Neuronal stem cell (in vitro differentiated cells): ENCODE measurements around the gene HECTD3.

Experiments used
- DNase-seq: peaks from one replicate; pipeline ENCODE4 v3.0.0-alpha.2; 2013; ENCODE audit warnings: low spot score
- H2AFZ ChIP-seq: one replicate; pipeline ENCODE4 v1.6.1; 2013; ENCODE audit warnings: mild to moderate bottlenecking, low read length, inconsistent platforms
- H2AK5ac ChIP-seq: 2 replicates; pipeline ENCODE4 v1.6.1; 2013; ENCODE audit warnings: low read depth, mild to moderate bottlenecking, inconsistent platforms, low read length, moderate library complexity, mixed read lengths
- H2BK120ac ChIP-seq: 2 replicates; pipeline ENCODE4 v1.6.1; 2013; ENCODE audit warnings: low read depth, mild to moderate bottlenecking, inconsistent platforms, low read length, moderate library complexity, mixed read lengths
- H2BK12ac ChIP-seq: one replicate; pipeline ENCODE4 v1.6.1; 2013; ENCODE audit warnings: low read length, inconsistent platforms
- H2BK15ac ChIP-seq: 2 replicates; pipeline ENCODE4 v1.6.1; 2013; ENCODE audit warnings: mild to moderate bottlenecking, low read length, inconsistent platforms, mixed read lengths
- H2BK5ac ChIP-seq: one replicate; pipeline ENCODE4 v1.6.1; 2013; ENCODE audit warnings: inconsistent platforms, mild to moderate bottlenecking, low read length, moderate library complexity
- H3K14ac ChIP-seq: one replicate; pipeline ENCODE4 v1.6.1; 2013; ENCODE audit warnings: low read length, inconsistent platforms
- H3K18ac ChIP-seq: 2 replicates; pipeline ENCODE4 v1.6.1; 2013; ENCODE audit warnings: low read length, inconsistent platforms
- H3K23ac ChIP-seq: 2 replicates; pipeline ENCODE4 v1.6.1; 2013; ENCODE audit warnings: low read depth, mild to moderate bottlenecking, mixed read lengths, low read length, inconsistent platforms; ENCODE audit not compliant: poor library complexity
- H3K27ac ChIP-seq: replicated peaks from 3 replicates; pipeline ENCODE4 v1.5.1; 2013; ENCODE audit warnings: low read length, inconsistent platforms
- H3K27me3 ChIP-seq, 3 experiments: 2 replicates each; pipeline ENCODE4 v1.6.1; 2013; ENCODE audit warnings: low read length in 3 of 3, mild to moderate bottlenecking in 2 of 3, inconsistent platforms in 1 of 3, low read depth in 1 of 3, mixed read lengths in 1 of 3, moderate library complexity in 1 of 3; ENCODE audit not compliant: control insufficient read depth in 3 of 3, insufficient read depth in 3 of 3
- H3K36me3 ChIP-seq, 2 donors: replicated peaks in 1 of 2; 2 replicates each; pipeline ENCODE4 v1.6.1; 2013; ENCODE audit warnings: low read length in 2 of 2; ENCODE audit not compliant: control insufficient read depth in 2 of 2, insufficient read depth in 2 of 2
- H3K4ac ChIP-seq: 2 replicates; pipeline ENCODE4 v1.6.1; 2013; ENCODE audit warnings: inconsistent platforms, mild to moderate bottlenecking, low read length, moderate library complexity
- H3K4me1 ChIP-seq, 2 donors: 1 replicate in 1 of 2; 2 replicates in 1 of 2; pipeline ENCODE4 v1.6.1; 2013; ENCODE audit warnings: low read length in 2 of 2, low read depth in 1 of 2; ENCODE audit not compliant: control insufficient read depth in 2 of 2, insufficient read depth in 1 of 2
- H3K4me2 ChIP-seq: one replicate; pipeline ENCODE4 v1.6.1; 2013; ENCODE audit warnings: mild to moderate bottlenecking, low read length, inconsistent platforms; ENCODE audit not compliant: insufficient read depth, poor library complexity, severe bottlenecking
- H3K4me3 ChIP-seq, 2 donors: 2 replicates each; pipeline ENCODE4 v1.5.1; 2013; ENCODE audit warnings: low read length in 2 of 2, mild to moderate bottlenecking in 2 of 2, inconsistent platforms in 1 of 2, moderate library complexity in 1 of 2
- H3K79me1 ChIP-seq: one replicate; pipeline ENCODE4 v1.6.1; 2013; ENCODE audit warnings: low read depth, mild to moderate bottlenecking, inconsistent platforms, low read length, moderate library complexity
- H3K9ac ChIP-seq: one replicate; pipeline ENCODE4 v1.6.1; 2013; ENCODE audit warnings: mild to moderate bottlenecking, low read depth, low read length, inconsistent platforms; ENCODE audit not compliant: poor library complexity
- H3K9me3 ChIP-seq, 2 donors: replicated peaks in 1 of 2; 2 replicates each; pipeline versions ENCODE3 to v1.6.1; 2013; ENCODE audit warnings: low read length in 2 of 2, mild to moderate bottlenecking in 2 of 2, inconsistent platforms in 1 of 2, low read depth in 1 of 2, mixed read lengths in 1 of 2, moderate library complexity in 1 of 2; ENCODE audit not compliant: control insufficient read depth in 2 of 2, insufficient read depth in 1 of 2
- H4K8ac ChIP-seq: one replicate; pipeline ENCODE4 v1.6.1; 2013; ENCODE audit warnings: low read depth, mild to moderate bottlenecking, inconsistent platforms, low read length, moderate library complexity
- H4K91ac ChIP-seq: one replicate; pipeline ENCODE4 v1.6.1; 2013; ENCODE audit warnings: low read length, low read depth, mild to moderate bottlenecking, inconsistent platforms; ENCODE audit not compliant: poor library complexity
- WGBS, 2 donors: extraction: QIAGEN DNeasy Blood & Tissue Kit; methylation state at CpG; one replicate each; pipeline ENCODE4 v1.1.7; 2013; ENCODE audit warnings: missing lambda C conversion rate in 2 of 2, mixed read lengths in 1 of 2; ENCODE audit not compliant: insufficient read length in 2 of 2, insufficient replicate concordance in 1 of 2; ENCODE audit errors: extremely low coverage in 2 of 2; 5-methylcytosine and 5-hydroxymethylcytosine counted together

The HECTD3 gene

GRCh38 chr1:45047032-45047431 lies 35.9 kb upstream of the HECTD3 start:
- H3K4me1 ChIP-seq, result no peaks in the 10 kb centered on the region
- no peak overlapping the region for H2AK5ac ChIP-seq
- no peaks in the 10 kb centered on the region for H3K27me3 ChIP-seq
- H4K91ac ChIP-seq, result no peak overlapping the region
- H2BK12ac ChIP-seq, result no peak overlapping the region
- H2BK120ac ChIP-seq, result no peak overlapping the region
- H2BK5ac ChIP-seq, result no peak overlapping the region
- no peak overlapping the region for H2BK15ac ChIP-seq
- no peak overlapping the region for H4K8ac ChIP-seq
- no peak overlapping the region for H3K4me3 ChIP-seq
- H3K9ac ChIP-seq, result no peak overlapping the region
- no peak overlapping the region for H3K18ac ChIP-seq
- WGBS, 2 donors, result no CpG with 5 or more reads among the region's 5 CpGs
- DNase-seq, result no peak
- no peak overlapping the region for H3K4ac ChIP-seq
- no peak overlapping the region for H3K4me2 ChIP-seq
- no peak overlapping the region for H3K23ac ChIP-seq
- H3K36me3 ChIP-seq, result no peaks in the 10 kb centered on the region
- H3K14ac ChIP-seq, result no peak overlapping the region
- H3K27ac ChIP-seq, result no peak overlapping the region
- H2AFZ ChIP-seq, result no peak overlapping the region
- no peaks in the 10 kb centered on the region for H3K79me1 ChIP-seq
- H3K9me3 ChIP-seq, result no peaks in the 10 kb centered on the region

DNA sequence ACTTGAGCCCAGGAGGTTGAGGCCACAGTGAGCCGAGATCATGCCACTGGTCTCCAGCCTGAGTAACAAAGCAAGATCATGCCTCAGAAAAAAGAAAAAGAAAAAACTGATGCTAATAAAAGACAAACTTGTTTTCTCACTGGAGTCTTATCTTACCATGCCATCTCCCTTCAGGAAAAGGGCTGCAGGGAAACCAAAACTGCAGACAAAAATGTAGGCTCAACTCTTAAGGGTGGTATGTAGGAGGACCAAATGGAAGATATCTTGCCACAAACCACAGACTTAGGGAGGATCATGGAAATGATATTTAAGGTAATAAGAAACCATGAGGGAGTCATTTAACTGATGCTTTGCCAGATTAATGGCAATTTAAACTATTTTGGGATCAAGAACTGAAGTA lies 33.8 kb upstream of the HECTD3 start:
- H2BK15ac ChIP-seq, result no peak overlapping the region
- no peak overlapping the region for H2BK12ac ChIP-seq
- no peaks in the 10 kb centered on the region for H3K4me1 ChIP-seq
- no peak overlapping the region for H2BK120ac ChIP-seq
- WGBS, 2 donors, result no CpG with 5 or more reads among the region's 1 CpG
- no peak overlapping the region for H3K14ac ChIP-seq
- no peaks in the 10 kb centered on the region for H3K27me3 ChIP-seq
- H2BK5ac ChIP-seq, result no peak overlapping the region
- H3K23ac ChIP-seq, result no peak overlapping the region
- no peak overlapping the region for H3K9ac ChIP-seq
- no peaks in the 10 kb centered on the region for H3K9me3 ChIP-seq
- H3K27ac ChIP-seq, result no peak overlapping the region
- no peak overlapping the region for H2AFZ ChIP-seq
- no peak overlapping the region for H3K18ac ChIP-seq
- H3K4ac ChIP-seq, result no peak overlapping the region
- H3K4me2 ChIP-seq, result no peak overlapping the region
- no peak for DNase-seq
- no peak overlapping the region for H4K8ac ChIP-seq
- no peak overlapping the region for H4K91ac ChIP-seq
- no peaks in the 10 kb centered on the region for H3K36me3 ChIP-seq
- no peak overlapping the region for H3K4me3 ChIP-seq
- H3K79me1 ChIP-seq, result no peaks in the 10 kb centered on the region
- no peak overlapping the region for H2AK5ac ChIP-seq

DNA sequence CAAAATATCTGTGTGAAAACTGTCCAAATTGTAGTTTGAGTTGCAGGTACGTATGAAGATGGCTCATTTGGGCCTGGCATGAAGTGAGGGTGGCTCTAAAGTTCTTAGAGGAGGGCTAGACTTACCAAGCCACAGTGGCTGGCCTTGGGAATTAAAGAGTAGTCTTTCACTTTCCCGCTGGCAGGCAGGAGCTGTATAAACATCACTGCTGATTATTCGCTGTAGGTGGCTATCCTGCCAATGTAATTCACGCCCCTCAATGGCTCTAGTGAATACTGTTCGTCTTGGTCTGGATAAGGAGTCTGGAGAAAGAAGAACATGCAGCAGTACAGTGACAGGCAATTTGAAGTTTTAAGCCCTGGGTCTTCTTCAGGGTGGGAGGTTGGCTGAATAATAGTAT lies 32.0 kb upstream of the HECTD3 start:
- Histone ChIP-seq H4K91ac (no peak overlapping the region), H3K4me3 (no peak overlapping the region), H2BK12ac (no peak overlapping the region), H3K9ac (no peak overlapping the region), H2BK5ac (no peak overlapping the region), H3K36me3 (no peaks in the 10 kb centered on the region), H3K4me1 (no peaks in the 10 kb centered on the region), H2BK120ac (no peak overlapping the region), H3K27ac (no peak overlapping the region), H3K9me3 (no peaks in the 10 kb centered on the region), H2BK15ac (no peak overlapping the region), H4K8ac (no peak overlapping the region), H3K4me2 (no peak overlapping the region), H2AK5ac (no peak overlapping the region), H3K14ac (no peak overlapping the region), H3K4ac (no peak overlapping the region), H3K27me3 (no peaks in the 10 kb centered on the region), H3K18ac (no peak overlapping the region), H3K23ac (no peak overlapping the region), H2AFZ (no peak overlapping the region), H3K79me1 (no peaks in the 10 kb centered on the region)
- WGBS, 2 donors, result no CpG with 5 or more reads among the region's 5 CpGs
- DNase-seq, result no peak

- no peaks in the 10 kb centered on the region for H3K4me1 ChIP-seq
- no peak overlapping the region for H3K9ac ChIP-seq
- no peak overlapping the region for H3K4me2 ChIP-seq
- H2AK5ac ChIP-seq, result no peak overlapping the region
- no peak for DNase-seq
- no peak overlapping the region for H2AFZ ChIP-seq
- H3K4me3 ChIP-seq, result no peak overlapping the region
- H4K91ac ChIP-seq, result no peak overlapping the region
- no peaks in the 10 kb centered on the region for H3K36me3 ChIP-seq
- no peak overlapping the region for H2BK5ac ChIP-seq
- no peaks in the 10 kb centered on the region for H3K79me1 ChIP-seq
- H3K27me3 ChIP-seq, result no peaks in the 10 kb centered on the region
- no peak overlapping the region for H4K8ac ChIP-seq
- H2BK12ac ChIP-seq, result no peak overlapping the region
- no peak overlapping the region for H3K14ac ChIP-seq
- no peak overlapping the region for H3K23ac ChIP-seq
- H3K4ac ChIP-seq, result no peak overlapping the region
- H2BK120ac ChIP-seq, result no peak overlapping the region
- no peak overlapping the region for H3K27ac ChIP-seq
- H3K9me3 ChIP-seq, result no peaks in the 10 kb centered on the region
- no CpG with 5 or more reads among the region's 5 CpGs for WGBS, 2 donors
- H2BK15ac ChIP-seq, result no peak overlapping the region
- H3K18ac ChIP-seq, result no peak overlapping the region
Observed at GRCh38 chr1:45040297-45040696, 29.2 kb upstream of the HECTD3 start.
